Measurements from ENCODE around the gene PTPN1. TPM values are rescaled to one million over a fixed set of nuclear protein-coding genes. Genes with fewer than 3 reads are reported as not detected.

Gene PTPN1
- polyA plus RNA-seq, 1 experiment = 16.2 TPM

DNA sequence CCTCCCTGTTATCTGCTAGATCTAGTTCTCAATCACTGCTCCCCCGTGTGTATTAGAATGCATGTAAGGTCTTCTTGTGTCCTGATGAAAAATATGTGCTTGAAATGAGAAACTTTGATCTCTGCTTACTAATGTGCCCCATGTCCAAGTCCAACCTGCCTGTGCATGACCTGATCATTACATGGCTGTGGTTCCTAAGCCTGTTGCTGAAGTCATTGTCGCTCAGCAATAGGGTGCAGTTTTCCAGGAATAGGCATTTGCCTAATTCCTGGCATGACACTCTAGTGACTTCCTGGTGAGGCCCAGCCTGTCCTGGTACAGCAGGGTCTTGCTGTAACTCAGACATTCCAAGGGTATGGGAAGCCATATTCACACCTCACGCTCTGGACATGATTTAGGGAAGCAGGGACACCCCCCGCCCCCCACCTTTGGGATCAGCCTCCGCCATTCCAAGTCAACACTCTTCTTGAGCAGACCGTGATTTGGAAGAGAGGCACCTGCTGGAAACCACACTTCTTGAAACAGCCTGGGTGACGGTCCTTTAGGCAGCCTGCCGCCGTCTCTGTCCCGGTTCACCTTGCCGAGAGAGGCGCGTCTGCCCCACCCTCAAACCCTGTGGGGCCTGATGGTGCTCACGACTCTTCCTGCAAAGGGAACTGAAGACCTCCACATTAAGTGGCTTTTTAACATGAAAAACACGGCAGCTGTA lies 73.4 kb downstream of the PTPN1 start:
- CTCF ChIA-PET = interaction anchor here (1.2 to 3.4 kb wide), 5 partner anchors 8 to 398 kb away, joined by 3 to 16 read pairs (median 9); no protein-coding TSS in a partner anchor
- POLR2A ChIA-PET = interaction anchor here (0.5 kb wide), 1 partner anchor 67 kb away, joined by 4 read pairs; no protein-coding TSS in a partner anchor
- no peaks in the 10 kb centered on the region for H3K27me3 ChIP-seq (ENCODE audit: control insufficient read depth, insufficient read depth, low read length)
- H3K36me3 ChIP-seq (ENCODE audit: control insufficient read depth, insufficient read depth, low read length) = peaks cover 46% of the 10 kb centered on the region
- no peak for DNase-seq (ENCODE audit: low read depth)
- TF ChIP-seq, protein P1, sequence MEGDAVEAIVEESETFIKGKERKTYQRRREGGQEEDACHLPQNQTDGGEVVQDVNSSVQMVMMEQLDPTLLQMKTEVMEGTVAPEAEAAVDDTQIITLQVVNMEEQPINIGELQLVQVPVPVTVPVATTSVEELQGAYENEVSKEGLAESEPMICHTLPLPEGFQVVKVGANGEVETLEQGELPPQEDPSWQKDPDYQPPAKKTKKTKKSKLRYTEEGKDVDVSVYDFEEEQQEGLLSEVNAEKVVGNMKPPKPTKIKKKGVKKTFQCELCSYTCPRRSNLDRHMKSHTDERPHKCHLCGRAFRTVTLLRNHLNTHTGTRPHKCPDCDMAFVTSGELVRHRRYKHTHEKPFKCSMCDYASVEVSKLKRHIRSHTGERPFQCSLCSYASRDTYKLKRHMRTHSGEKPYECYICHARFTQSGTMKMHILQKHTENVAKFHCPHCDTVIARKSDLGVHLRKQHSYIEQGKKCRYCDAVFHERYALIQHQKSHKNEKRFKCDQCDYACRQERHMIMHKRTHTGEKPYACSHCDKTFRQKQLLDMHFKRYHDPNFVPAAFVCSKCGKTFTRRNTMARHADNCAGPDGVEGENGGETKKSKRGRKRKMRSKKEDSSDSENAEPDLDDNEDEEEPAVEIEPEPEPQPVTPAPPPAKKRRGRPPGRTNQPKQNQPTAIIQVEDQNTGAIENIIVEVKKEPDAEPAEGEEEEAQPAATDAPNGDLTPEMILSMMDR (IDR thresholded peaks at IDR 0.05; ENCODE audit: insufficient read depth, low read depth, low read length) = no peak
- no peak overlapping the region for H3K4me3 ChIP-seq (ENCODE audit: low read depth, low read length)

DNA sequence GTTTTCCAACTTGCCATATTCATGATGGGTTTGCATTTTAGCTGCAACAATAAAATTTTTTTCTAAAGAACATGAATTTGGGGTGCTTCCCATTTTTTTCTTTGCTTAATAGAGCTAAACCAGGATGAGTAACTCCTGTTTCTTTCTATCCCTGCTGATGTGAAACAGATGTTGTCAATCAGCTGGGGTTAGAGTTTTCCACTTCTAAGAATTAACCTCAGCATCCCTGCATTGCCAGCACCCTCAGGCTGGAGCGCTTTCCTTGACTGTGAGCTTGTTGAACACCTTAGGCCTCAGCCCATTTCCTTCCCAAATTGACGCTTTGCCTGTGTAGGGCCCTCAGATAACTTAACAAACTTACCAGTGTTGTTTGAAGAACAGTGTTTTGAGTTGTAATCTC lies 74.5 kb downstream of the PTPN1 start:
- H3K27me3 ChIP-seq (ENCODE audit: control insufficient read depth, insufficient read depth, low read length) = no peaks in the 10 kb centered on the region
- H3K4me3 ChIP-seq (ENCODE audit: low read depth, low read length) = no peak overlapping the region
- DNase-seq (ENCODE audit: low read depth) = no peak
- TF ChIP-seq, protein P1 (IDR thresholded peaks at IDR 0.05; ENCODE audit: insufficient read depth, low read depth, low read length) = no peak
- CTCF ChIA-PET = interaction anchor here (1.2 to 3.4 kb wide), 5 partner anchors 9 to 399 kb away, joined by 3 to 16 read pairs (median 9); no protein-coding TSS in a partner anchor
- peaks cover 38% of the 10 kb centered on the region for H3K36me3 ChIP-seq (ENCODE audit: control insufficient read depth, insufficient read depth, low read length)
- POLR2A ChIA-PET = no interaction called here

DNA sequence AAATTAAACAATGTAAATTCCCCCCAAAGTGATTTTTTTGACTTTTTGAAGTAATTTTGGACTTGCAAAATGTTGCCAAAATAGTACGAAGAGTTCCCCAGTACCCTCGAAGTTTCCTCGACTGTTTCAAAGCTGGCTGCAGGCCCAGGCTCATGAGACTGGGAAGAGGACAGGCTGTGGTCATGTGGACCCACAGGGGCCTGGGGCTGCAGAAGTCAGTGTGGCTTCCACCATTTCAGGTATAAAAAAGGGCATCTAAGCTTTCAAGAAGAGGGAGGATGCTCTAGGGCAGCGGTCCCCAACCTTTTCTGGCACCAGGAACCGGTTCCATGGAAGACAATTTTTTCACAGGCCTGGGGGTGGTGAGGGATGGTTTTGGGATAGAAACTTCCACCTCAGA lies 75.0 kb downstream of the PTPN1 start:
- peaks cover 36% of the 10 kb centered on the region for H3K36me3 ChIP-seq (ENCODE audit: control insufficient read depth, insufficient read depth, low read length)
- ChIA-PET POLR2A (no interaction called here), CTCF (interaction anchor here (0.7 to 3.4 kb wide), 6 partner anchors 9 to 165 kb away, joined by 3 to 16 read pairs (median 6); no protein-coding TSS in a partner anchor)
- no peak for DNase-seq (ENCODE audit: low read depth)
- no peak overlapping the region for H3K4me3 ChIP-seq (ENCODE audit: low read depth, low read length)
- TF ChIP-seq, protein P1 (IDR thresholded peaks at IDR 0.05; ENCODE audit: insufficient read depth, low read depth, low read length) = no peak
- H3K27me3 ChIP-seq (ENCODE audit: control insufficient read depth, insufficient read depth, low read length) = no peaks in the 10 kb centered on the region

DNA sequence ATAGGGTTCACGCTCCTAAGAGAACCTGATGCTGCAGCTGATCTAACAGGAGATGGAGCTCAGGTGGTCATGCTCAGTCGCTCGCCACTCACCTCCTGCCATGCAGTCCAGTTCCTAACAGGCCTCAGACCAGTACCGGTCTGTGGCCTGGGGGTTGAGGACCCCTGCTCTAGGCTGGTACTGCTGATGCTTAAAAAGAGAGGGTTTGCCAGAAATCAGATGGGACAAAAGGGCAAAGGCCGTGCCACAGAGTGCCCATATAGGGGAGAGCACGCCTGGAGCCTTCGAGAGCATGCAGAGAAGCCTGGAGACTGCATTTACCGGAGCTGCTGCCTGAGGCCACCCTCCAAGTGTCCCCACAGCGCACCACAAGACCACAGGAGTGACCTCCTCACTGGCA lies 75.5 kb downstream of the PTPN1 start:
- TF ChIP-seq, protein P1 (IDR thresholded peaks at IDR 0.05; ENCODE audit: insufficient read depth, low read depth, low read length) = no peak
- no peak for DNase-seq (ENCODE audit: low read depth)
- H3K36me3 ChIP-seq (ENCODE audit: control insufficient read depth, insufficient read depth, low read length) = peaks cover 34% of the 10 kb centered on the region
- POLR2A ChIA-PET = no interaction called here
- CTCF ChIA-PET = interaction anchor here (0.7 to 3.4 kb wide), 6 partner anchors 10 to 164 kb away, joined by 3 to 16 read pairs (median 6); no protein-coding TSS in a partner anchor
- H3K4me3 ChIP-seq (ENCODE audit: low read depth, low read length) = no peak overlapping the region
- H3K27me3 ChIP-seq (ENCODE audit: control insufficient read depth, insufficient read depth, low read length) = no peaks in the 10 kb centered on the region

DNA sequence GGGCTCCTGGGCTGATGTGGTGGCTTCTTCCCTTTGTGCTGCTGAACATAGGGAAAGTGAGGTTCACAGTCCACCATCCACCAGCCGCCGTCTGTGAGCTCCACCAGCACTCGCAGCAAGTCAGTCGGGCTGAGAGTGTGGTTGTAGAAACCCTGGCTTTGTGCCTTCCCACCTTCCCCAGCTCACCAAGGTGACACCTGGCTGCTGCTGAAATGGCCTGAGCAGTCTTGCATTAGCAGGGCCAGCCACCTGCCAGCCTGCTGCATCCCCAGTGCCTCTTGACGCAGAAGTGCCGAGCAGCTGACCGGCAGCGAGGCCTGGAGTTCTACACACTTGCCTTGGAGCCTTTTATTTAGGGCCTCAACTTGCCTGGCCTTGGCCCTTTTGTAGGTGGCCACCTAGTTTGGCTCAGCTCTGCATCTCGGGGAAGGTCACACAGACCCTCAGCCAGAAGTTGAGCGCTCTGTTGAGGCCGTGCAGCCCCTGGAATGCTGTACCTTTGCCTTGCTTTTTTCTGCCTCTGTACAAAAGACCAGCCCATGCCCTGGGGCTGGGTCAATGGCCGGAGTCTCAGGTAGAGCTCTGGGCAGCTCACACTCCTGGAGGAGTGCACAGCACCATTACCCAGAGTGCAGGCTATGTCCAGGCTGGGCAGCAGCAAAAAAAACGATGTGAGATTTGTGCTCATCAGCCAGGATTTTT lies 76.5 kb downstream of the PTPN1 start:
- TF ChIP-seq, protein P1 (IDR thresholded peaks at IDR 0.05; ENCODE audit: insufficient read depth, low read depth, low read length) = no peak
- ChIA-PET POLR2A (no interaction called here), CTCF (interaction anchor here (0.9 to 4.7 kb wide), 10 partner anchors 9 to 163 kb away, joined by 3 to 40 read pairs (median 8); no protein-coding TSS in a partner anchor)
- Histone ChIP-seq H3K4me3 (ENCODE audit: low read depth, low read length) (no peak overlapping the region), H3K36me3 (ENCODE audit: control insufficient read depth, insufficient read depth, low read length) (peaks cover 28% of the 10 kb centered on the region), H3K27me3 (ENCODE audit: control insufficient read depth, insufficient read depth, low read length) (no peaks in the 10 kb centered on the region)
- DNase-seq (ENCODE audit: low read depth) = no peak
